Measurements from ENCODE around the gene CRACDL.

Gene CRACDL

DNA sequence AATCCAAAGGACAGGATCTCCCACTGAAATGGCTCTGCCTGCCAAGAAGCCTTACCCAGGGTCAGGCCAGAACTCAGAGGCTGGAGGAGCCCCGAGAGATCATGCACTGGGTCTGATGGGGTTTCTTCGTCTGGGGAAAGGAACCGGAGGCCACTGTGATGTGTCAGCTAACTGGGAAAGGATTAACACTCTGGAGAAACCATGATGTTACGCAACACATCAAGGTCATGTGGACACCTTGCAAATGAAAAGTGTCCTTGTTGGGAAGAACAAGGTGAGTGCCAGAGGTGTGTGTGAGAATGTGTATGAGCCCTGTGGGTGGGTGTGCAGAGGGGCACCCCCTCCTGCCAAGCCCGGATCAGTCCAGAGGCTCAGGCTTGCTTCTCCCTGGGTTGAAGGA, 86.9 kb downstream of the CRACDL start:
- DNase-seq: no peak

DNA sequence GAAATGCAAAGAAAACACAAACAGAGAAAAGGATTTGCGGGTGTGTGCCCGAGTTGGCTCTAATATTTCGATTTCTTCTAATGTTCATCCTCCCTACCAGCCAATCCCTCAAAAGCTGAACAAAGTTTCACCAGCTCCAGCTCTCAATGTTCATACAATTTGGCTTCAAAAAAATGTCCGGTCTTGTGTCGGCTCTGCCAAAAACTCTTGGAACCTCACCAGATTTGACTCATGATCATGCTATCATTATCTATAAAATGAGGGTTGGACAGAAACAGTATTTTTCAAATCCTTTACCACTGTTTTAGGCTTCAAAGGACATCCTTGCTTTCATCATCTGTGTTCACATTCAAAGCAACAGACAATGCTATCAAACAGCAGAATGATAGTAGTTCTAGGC, 88.2 kb downstream of the CRACDL start:
- DNase-seq: no peak

DNA sequence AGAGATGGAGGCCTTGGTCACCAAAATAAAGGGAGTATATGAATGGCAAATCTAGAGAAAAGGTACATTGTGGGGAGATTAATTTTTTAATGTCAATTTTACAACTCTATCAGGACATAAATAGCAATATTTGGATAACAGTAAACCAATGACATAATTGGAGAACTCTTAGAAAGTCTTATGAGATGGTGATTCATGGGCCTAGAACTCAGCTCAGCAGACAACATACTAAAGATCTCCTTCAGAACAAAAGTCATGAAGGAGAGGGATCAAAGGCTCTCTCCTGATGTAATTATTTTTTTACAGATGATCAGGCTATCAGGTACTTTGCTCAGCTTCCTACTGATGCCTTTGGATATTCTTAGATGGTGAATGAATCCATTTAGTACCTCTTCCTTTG, 90.0 kb downstream of the CRACDL start:
- no peak for DNase-seq

DNA sequence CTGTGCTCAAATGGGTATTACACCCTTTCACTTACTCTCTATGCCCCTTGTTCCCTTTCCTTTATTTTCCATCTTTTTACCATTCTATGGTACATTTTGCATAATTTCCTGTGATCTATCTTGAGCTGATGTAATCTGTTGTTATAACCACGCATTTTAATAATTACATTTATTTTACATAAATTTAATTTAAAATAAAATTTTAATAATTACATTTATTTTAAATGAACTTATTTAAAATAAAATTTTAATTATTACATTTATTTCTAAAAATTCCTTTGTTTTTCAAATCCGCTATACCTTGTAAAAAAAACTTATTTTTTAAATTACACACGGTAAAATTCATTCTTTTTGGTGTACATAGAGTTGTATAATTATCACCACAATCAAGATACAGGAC, 93.9 kb downstream of the CRACDL start:
- no peak for DNase-seq

DNA sequence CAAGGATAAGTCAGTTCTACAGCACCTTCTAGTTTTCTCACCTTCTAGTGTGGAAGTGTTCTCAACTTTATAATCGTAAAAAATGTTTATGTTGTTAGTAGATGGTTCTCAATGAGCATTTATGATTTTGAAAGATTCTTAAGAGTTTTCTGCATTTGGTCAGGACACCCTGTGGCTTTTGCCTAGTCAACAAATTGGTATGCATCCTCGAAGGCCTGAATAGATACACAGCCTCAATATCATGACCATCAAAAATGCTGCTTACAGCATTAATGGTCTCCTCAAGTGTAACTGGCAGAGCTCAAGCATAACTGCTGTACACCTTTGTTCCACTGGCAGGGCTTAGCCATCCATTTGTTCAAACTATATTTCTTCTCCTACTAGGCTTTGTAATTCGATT, 96.7 kb downstream of the CRACDL start:
- no peak for DNase-seq

DNA sequence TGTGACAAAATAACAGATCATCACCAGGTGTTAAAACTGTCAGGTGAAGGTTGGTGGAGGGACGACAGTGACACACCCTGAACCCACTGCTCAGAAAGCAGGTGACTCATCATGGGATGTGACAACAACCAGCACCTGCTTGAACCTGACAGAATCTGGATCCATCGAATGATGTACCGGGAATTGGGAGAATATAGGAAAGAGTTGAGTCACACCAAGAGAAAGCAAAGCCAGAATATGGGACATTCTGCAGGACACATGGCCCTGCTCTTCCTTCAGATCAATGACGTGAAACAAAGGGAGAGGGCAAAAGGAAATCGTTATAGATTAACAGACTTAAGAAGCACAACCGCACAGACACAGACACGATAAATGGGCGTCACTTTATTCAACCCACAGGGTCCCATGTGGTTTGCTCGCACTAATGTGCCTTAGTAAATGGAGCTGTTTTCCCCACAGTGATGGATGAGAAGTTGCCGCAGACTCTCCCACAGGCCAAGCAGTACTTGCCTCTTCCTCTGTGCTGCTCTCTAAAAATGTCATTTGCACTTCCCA, 100.1 kb downstream of the CRACDL start:
- peak; percentile 71 for DNase-seq

DNA sequence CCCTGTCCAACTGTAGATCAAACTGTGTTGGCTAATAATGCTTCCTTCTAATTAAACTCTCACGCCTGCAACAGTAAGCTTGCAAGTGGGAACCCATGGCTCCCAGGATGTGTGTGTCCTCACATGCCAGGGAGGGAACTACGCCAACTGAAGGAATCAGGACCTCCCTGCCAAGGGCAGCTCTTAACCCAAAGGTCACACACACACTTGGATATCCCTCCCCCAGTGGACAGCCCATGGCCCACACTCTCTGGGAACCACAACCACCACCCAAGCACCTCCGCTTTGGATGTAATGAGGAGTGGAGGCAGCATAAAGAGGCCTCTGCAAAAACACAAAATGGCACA, 102.1 kb downstream of the CRACDL start:
- DNase-seq: no peak

DNA sequence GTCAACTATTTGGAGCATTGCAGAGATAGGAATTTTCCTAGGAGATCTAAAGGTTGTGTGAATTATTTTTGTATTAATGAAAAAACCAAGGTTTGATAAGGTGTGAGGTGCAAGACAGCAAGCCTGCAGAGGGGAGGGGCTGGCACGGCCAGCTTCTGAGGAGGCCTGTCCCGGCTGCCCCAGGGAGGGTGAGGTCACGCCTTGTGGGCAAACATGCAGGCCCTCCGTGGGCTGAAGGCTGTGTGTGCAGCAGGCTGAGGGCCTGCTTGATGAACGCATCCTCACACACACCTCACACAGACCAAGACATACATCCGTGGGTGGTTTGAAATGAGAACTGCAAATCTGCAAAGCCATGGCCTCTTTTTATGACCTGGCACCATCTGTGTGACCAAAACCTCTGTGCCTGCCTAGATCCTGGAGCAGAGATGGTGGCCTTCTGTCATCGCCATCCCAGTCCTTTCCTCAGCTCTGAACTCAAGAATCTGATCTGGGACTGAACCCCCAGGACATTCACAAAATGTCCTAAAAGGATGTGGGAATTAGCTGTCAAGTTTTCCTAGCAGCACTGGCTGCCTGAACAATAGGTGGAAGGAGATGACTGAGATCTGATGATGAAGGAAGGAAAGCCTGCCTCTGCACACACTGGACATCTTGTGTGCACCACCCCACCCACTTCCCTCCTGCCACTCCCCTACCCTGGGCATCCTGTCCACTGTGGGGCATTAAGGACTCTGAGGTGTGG, 102.7 kb downstream of the CRACDL start:
- no peak for DNase-seq

DNA sequence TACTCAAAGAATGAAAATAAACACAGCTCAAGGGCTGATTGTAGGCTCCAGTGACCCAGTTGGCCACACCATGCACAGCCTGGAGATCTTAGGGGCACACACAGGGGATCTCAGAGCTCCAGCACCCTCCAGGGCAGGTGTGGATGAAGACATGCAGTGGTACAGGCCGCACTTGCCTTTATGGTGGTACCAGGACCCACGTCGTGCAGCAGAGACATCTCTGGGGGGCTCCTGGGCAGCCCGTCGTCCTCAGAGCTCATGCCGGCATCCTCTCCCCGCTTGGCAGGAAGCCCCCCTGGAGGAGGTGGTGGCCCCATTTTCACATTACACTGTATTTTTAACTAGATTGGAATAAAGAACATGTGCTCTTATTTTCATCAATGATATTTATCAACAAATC, 103.9 kb downstream of the CRACDL start:
- no peak for DNase-seq

DNA sequence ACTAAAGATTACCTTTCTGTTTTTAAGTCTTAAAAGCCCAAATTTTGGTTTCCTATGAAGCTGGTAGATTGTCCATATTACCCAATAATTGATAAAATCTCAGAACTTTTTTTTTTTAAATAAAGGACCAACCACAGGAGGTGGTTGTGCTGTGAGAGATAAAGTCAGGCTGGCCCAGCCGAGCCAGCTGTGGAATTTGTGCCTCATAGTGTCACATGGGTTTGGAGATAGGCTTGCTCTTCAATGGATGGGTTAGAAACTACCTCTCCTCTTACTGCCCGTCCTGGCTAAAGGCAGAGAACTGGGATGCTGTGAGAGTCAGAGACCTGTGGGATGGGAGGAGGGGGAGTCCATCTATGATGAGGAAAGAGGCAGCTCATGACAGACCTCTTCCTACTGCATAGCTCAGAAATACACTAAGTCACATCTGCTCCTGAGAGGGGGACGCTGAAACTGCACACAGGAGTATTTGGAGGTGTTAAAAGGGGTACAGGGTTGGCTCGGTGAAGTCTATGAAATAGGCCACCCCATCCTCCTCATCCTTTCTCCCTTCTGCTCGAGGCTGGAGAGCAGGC, 105.4 kb downstream of the CRACDL start:
- DNase-seq: no peak

DNA sequence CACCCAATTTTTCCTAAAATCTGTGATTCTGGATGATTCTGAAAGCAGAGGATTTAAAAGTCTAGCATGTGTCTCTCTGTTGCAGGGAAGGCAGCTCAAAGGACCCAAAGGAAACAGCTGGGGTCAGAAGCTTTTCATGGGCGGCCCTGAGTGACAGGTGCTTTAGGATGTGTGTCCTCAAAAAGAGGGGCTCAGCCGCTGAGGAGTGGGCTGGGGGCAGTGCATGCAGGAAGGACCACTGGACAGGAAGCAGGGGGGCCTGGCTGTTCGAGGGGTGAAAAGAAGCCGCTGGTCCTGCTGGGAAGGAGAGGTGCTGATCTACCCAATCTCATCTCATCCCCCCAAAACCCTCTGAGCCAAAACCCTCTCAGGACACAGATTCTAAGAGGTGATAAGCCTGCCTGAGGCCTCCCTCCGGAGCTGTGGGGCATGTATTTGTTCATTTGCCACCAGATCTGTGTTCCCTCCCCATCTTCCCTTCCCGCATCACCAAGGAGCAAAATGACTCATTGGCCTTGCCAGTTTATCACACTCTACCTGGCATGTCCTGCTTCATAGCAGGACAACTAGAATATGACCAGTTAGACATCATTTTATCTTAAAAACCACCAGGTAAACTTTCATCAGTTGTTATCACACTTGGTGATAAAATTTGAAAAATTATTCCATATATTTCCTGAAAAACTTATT, 106.3 kb downstream of the CRACDL start:
- no peak for DNase-seq

DNA sequence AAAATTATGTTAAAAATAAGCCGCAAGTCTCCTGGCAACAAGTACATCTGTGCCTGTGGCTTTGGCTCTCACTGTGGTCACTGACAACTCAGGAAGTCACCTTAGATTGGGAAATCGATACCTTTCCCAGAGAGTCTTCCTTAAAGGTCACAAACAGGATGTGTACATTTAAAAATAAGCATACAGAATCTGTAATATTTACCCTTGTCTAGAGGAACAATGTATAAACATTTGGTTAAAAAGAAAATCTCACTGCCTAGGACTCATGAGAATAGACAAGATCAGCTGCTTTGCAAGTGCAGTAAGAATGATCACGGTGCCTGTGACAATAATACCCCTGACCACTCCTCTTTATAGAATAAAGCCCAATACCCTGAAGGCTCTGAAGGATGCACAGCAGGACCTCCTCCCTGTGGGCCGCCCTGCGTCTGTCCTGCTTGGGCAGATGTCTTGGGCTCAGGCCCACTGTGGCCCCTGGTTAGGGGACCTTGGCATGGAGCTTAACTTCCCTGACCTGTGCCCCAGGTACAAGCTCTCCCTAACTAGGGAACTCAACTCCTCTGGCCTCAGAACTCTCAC, 107.1 kb downstream of the CRACDL start:
- DNase-seq: peak; percentile 58

DNA sequence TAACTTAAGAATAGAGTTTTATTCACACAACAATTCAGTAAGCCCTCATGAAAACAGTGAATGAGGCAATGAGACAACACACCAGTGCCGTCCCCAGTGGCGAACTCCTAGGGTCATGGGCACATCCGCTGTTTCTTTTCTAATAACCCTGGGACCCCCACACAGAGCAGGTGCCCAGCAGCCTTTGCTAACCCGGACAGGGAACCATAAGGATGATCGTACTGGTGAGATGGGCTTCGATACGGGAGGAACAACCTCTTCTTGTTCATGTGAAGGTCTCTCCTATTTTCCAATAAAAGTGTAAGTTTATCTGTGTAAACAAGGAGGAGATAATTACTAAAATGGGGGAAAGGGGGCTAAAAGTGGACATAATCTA, 107.7 kb downstream of the CRACDL start:
- DNase-seq: no peak

DNA sequence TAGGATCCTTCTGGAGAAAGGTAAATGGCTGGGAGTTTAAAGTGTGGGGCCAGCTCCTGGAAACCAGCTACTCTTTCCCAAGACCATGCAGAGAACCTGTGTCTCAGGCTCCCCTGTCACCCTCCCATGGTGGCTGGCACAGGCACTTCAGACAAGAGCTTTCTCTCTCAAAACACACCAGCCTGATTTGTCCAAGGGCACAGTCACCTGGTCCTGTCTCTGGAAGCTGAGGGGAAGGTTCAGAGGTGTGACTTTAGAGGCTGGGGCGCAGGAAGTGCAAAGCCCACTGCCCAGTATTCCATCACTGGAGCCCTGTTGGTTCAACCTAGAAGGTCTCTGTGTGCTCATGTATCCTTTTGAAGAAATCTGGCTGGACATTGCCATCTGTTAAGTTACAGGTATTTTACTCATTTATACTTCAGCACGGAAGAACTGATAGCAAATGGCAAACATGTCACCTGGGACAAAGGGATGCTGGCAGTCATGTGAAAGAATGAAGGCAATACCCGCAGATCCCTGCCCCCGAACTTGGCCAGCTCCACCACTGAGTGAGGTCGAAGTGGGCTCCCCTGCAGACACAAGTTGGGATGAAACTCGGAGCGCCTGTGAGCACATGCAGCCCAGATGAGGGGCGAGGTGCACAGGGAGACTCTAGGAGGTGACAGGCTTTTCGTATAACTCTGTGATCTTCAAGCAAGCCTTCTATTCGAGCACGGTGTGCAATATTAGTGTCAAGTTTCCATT, 108.2 kb downstream of the CRACDL start:
- no peak for DNase-seq

DNA sequence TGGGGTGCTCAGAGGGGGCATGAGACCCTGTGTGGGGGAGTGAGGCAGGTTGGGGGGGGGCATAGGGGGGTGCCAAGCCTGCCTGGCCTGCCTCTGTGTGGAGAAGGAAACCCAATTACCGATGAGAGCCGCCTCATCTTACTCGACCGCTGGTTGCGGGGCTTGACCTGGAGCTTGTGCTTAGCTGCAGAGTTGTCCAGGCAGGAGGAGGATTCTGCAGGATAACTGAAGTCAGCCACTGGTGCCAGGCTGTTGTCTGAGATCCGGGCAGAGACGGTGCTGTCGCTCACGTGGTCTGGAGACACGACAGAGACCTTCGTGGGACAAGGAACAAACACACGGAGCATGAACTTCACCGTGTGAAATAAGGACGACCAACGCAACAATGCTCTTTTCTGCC, 109.2 kb downstream of the CRACDL start:
- DNase-seq: no peak

DNA sequence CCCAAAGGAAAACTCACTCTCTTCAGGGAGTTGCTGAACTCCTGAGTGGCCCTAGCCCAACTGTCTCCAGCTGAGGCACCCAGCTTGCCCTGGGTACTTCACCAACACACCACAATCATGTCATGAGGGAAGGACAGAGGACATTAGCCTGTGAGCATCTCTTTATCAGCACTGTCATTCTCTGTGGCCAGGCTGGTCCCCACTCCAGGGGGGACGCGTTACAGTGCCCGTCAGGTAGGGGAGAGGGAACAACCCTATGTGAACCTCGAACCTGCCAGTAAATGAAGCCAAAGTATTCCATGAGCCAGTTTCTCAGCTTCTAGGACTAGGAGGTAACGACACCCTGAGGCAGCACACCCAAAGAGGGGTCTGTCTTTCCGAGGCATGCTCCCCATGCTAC, 110.2 kb downstream of the CRACDL start:
- DNase-seq: no peak

DNA sequence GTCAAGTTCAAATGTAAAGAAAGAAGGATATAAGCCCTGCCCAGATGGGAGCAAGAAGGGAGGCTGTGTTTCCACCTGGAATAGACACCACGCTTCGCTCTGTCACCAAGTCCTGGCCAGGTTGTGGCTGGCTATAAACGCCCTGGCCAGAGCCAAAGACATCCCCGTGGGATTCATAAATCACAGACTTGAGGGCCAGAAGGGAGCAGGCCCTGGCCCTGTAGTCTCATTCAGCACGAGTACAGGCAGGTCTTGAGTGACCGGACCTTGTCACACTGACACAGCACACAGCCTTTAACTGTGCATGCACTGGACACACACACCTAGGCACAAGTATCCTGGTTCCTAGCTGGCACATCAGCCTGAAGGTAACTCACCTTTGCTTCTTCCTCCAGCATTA, 110.6 kb downstream of the CRACDL start:
- no peak for DNase-seq

DNA sequence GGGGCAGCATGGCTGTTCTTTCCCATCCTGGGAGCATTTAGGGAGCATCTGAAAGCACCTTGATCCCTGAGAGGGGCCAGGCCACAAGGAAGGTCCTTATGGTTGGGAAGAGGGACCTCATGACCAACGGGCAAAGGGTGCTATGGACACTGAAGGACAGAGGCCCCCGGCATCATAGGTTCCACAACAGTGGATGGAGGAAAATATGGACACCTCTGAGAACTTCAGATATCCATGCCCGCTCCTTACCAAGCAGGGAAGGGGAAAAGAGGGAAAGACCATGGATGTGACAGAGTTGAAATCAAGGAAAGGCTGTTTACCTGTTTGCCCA, 111.0 kb downstream of the CRACDL start:
- DNase-seq: no peak

DNA sequence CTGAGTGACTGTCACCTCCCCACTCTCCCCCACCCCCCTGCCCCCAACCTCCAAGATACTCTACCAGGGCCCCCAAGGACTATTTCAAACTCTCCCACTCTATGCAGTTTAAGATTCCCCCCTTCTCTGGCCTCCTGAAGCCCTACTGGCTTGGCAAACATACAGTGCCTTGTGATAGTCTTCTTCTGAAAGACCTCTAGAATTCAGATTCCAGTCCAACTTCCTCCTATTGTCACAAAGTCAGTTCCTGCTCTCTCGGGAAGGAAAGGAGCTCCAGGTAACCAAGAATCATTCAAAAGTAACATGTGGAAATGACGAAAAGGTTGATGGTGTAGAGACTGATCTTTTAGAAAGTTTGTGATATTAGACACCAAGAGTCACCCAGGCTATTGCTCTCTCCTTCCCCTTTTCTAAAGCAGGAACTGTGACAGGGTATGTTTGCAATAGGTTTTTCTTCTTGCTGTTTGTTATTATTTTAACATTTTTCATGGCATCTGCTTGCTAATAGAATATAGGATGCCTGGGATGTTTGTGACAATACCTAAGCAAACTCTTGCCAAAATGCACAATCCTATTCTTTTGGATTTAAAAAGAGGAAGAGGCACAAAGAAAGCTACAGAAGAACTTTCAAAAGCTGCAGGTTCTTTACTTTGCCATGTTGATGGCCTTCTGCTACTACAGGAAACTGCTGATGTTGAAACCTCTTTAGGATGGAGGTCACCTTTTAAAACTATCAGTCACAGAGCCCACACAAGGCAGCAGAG, 111.6 kb downstream of the CRACDL start:
- DNase-seq: no peak

DNA sequence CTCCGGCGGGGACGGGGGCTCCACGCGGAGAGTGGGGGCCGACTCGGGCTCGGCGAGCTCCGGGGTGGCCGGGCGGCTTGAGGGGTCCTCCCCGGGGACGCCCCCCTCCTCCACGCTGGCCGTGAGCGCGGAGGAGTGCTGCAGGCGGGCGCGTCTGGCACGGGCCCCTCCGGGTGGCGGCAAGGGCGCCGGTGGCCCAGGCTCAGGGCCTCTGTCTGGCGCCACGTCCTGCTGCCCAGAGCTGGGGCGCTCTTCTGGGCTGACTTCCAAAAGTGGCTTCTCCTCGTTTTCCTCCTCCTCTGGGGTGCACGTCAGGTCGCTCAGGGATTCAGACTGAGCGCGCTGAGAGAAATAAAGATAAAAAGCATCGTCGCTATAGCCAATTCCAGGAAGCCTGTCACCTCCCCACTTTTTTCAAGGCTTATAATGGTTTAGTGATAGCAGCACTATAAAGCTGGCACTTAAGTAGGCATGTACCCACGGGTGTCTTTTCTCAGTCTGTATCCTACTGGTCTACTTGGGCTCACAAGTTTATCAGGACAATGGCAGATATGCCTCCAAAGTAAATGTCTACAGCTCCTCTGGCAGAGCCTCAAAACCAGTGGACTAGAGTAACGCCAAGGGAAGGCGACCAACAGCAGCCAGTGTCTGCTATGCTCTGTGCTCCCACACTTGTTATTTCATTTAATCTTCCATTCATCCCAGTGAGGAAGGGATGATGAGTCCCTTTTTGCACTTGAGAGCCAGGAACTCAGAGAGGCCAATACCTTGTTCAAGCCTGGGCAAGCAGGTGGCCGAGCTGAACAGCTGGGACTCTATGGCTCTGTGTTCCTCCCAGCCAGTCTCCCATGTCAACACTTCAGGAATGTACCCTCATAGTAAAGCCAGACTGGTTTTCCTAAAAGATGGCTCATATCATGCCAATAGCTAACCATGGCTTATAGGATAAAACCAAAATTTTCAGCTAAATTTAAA, 112.5 kb downstream of the CRACDL start:
- DNase-seq: no peak

Measured in CD4-positive, alpha-beta T cell treated with Interleukin-21 for 1 hour (primary cell).